ENCODE results near the gene FAM234B.

DNA sequence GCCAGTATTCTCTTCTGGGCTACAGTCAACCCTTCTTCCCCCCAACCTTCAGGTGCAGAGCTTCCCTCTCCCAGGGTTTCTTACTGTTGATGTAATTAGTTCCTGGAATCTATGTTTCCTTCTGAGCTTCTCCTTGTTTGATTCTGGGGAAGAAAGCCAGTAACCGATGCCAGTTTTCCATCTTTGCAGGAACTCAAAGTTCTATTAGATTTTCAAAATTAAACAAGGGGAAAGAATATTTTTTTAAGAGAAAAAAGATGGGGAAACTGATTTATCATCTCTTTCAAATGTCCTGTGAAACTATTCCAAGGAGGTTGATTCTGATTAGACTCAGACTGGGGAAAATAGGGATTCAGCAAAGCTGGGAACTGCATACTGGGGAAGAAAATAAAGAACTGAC, 17.9 kb upstream of the FAM234B start:
- TF ChIP-seq, protein P1, sequence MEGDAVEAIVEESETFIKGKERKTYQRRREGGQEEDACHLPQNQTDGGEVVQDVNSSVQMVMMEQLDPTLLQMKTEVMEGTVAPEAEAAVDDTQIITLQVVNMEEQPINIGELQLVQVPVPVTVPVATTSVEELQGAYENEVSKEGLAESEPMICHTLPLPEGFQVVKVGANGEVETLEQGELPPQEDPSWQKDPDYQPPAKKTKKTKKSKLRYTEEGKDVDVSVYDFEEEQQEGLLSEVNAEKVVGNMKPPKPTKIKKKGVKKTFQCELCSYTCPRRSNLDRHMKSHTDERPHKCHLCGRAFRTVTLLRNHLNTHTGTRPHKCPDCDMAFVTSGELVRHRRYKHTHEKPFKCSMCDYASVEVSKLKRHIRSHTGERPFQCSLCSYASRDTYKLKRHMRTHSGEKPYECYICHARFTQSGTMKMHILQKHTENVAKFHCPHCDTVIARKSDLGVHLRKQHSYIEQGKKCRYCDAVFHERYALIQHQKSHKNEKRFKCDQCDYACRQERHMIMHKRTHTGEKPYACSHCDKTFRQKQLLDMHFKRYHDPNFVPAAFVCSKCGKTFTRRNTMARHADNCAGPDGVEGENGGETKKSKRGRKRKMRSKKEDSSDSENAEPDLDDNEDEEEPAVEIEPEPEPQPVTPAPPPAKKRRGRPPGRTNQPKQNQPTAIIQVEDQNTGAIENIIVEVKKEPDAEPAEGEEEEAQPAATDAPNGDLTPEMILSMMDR (IDR thresholded peaks at IDR 0.05): no peak
- TF ChIP-seq POLR2A (IDR thresholded peaks at IDR 0.05): no peak
